PFSK-1 (cell line): ENCODE data around the gene SUPT3H.

Experiments
- FOXP2 ChIP-seq: optimal IDR thresholded peaks from 2 replicates; pipeline ENCODE3; 2011; ENCODE audit warnings: borderline replicate concordance, control low read depth, inconsistent platforms; ENCODE audit not compliant: insufficient read depth; ENCODE audit errors: extremely low read length, extremely low read depth
- POLR2AphosphoS5 ChIP-seq: IDR thresholded peaks from 2 replicates; pipeline ENCODE4 v1.6.1; 2012; ENCODE audit warnings: low read depth, mild to moderate bottlenecking, control low read depth, low read length, moderate library complexity
- SIN3A ChIP-seq: IDR thresholded peaks from 2 replicates; pipeline ENCODE4 v1.6.1; 2012; ENCODE audit warnings: mild to moderate bottlenecking, low read length, moderate library complexity, borderline replicate concordance; ENCODE audit not compliant: insufficient read depth
- TAF1 ChIP-seq: IDR thresholded peaks from 2 replicates; pipeline ENCODE4 v1.6.1; 2012; ENCODE audit warnings: low read length, control low read depth, borderline replicate concordance; ENCODE audit not compliant: insufficient read depth
- TF ChIP-seq, protein P1 (sequence below), 2 experiments: IDR thresholded peaks; 2 replicates each; pipeline versions ENCODE4 v1.6.1 to v1.8.0; 2011 to 2012; ENCODE audit warnings: low read depth in 2 of 2, low read length in 2 of 2, control low read depth in 1 of 2, inconsistent platforms in 1 of 2, mild to moderate bottlenecking in 1 of 2, moderate library complexity in 1 of 2; ENCODE audit not compliant: insufficient read depth in 1 of 2

SUPT3H gene

GRCh38 chr6:45423111-45423823 is 45.5 kb upstream of the SUPT3H start:
- TF ChIP-seq TAF1: no peak
- TF ChIP-seq POLR2AphosphoS5: no peak
- TF ChIP-seq, protein P1, sequence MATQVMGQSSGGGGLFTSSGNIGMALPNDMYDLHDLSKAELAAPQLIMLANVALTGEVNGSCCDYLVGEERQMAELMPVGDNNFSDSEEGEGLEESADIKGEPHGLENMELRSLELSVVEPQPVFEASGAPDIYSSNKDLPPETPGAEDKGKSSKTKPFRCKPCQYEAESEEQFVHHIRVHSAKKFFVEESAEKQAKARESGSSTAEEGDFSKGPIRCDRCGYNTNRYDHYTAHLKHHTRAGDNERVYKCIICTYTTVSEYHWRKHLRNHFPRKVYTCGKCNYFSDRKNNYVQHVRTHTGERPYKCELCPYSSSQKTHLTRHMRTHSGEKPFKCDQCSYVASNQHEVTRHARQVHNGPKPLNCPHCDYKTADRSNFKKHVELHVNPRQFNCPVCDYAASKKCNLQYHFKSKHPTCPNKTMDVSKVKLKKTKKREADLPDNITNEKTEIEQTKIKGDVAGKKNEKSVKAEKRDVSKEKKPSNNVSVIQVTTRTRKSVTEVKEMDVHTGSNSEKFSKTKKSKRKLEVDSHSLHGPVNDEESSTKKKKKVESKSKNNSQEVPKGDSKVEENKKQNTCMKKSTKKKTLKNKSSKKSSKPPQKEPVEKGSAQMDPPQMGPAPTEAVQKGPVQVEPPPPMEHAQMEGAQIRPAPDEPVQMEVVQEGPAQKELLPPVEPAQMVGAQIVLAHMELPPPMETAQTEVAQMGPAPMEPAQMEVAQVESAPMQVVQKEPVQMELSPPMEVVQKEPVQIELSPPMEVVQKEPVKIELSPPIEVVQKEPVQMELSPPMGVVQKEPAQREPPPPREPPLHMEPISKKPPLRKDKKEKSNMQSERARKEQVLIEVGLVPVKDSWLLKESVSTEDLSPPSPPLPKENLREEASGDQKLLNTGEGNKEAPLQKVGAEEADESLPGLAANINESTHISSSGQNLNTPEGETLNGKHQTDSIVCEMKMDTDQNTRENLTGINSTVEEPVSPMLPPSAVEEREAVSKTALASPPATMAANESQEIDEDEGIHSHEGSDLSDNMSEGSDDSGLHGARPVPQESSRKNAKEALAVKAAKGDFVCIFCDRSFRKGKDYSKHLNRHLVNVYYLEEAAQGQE (IDR thresholded peaks at IDR 0.05; ENCODE audit: insufficient read depth in 1 of 2, low read depth in 2 of 2, low read length in 2 of 2): no peak
- no peak for TF ChIP-seq SIN3A
- TF ChIP-seq FOXP2: no peak

DNA sequence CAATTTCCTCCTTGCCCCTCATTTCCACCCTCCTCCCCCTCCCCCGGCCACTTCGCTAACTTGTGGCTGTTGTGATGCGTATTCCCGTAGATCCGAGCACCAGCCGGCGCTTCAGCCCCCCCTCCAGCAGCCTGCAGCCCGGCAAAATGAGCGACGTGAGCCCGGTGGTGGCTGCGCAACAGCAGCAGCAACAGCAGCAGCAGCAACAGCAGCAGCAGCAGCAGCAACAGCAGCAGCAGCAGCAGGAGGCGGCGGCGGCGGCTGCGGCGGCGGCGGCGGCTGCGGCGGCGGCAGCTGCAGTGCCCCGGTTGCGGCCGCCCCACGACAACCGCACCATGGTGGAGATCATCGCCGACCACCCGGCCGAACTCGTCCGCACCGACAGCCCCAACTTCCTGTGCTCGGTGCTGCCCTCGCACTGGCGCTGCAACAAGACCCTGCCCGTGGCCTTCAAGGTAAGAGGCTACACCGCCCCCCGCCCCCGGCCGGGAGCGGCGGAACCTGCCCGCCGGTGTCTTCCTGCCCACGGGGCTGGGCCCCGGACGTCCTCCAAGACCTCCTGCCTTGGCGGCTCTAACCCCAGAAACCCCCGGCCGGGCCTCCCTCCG is 44.9 kb upstream of the SUPT3H start:
- TF ChIP-seq SIN3A: no peak
- TF ChIP-seq, protein P1 (IDR thresholded peaks at IDR 0.05; ENCODE audit: insufficient read depth in 1 of 2, low read depth in 2 of 2, low read length in 2 of 2): no peak
- no peak for TF ChIP-seq TAF1
- no peak for TF ChIP-seq POLR2AphosphoS5
- peak; percentile 58 for TF ChIP-seq FOXP2

DNA sequence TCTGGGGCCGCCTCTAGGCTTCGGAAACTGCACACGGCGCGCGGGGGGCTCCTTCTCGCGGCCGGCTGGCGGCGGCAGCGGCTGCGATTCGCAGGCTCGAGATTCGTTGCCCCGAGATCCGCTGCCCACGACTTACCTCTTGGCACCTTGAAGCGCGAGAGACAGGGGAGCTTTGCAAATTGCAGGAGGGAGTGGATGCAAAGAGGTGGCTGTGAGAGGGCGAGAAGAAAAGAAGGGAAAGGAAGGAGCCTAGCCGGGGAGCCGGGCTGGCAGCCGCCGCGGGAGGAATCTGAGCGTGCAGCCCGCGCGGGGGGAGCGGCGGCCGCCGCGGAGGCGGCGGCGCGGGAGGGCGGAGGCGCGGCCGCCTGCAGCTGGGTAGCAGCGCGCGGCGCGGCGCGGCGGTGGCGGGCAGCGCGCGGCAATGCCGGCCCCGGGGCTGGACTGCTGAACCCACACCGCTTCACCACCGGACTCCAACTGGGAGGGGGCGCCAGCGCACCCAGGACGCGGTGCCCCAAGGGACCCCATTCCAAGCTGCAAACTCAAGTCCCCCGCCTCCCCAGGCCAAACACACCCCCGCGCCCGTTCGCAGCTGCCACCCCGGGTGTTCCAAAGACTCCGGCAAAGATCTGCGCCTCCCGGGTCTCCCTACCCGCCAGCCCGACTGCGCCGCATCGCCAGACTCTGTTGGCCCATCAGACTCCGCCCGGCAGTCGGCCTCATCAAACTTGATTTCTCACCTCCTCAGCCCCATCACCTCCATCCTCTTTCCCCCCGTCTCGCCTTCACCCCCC is 44.2 kb upstream of the SUPT3H start:
- TF ChIP-seq, protein P1 (IDR thresholded peaks at IDR 0.05; ENCODE audit: insufficient read depth in 1 of 2, low read depth in 2 of 2, low read length in 2 of 2): no peak
- TF ChIP-seq POLR2AphosphoS5 (no peak), FOXP2 (no peak), TAF1 (no peak), SIN3A (no peak)

DNA sequence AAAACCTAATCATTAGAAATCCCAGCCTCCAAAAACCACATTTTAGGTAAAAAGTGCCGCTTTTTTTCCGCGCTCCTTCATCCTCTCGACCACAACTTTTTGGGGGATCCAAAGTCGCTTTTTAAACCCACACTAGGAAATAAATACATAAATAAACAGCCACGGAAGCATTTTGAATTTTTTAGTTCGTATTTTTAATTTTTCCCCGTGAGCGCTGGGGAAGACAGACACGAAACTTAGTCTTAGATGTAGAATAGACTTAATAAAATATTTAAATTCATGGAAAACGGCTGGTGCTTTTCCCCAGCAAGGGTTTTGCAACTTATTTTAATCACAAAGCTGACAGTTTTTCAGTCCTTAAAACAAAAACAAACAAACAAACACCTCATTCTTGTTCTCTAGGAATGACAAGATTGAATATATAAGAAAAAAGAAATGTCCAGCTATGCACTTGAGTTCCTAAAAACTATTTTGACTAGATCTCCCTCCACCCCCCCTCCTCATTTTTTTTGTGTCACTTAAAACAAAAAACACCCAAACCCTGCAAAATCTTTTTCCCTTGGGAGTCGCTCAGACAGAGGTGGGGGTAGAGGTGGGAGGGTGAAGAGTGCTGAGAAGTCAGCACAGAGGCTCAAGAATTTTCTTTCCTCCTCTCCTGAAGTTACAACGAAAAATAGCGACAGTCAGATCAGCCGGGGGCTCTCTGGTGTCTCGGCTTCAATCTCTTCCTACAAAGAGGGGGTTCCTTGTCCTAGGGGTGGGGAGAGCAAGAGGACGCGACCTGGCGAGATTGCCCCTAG is 43.4 kb upstream of the SUPT3H start:
- TF ChIP-seq POLR2AphosphoS5 (no peak), FOXP2 (no peak), SIN3A (no peak), TAF1 (no peak)
- TF ChIP-seq, protein P1 (IDR thresholded peaks at IDR 0.05; ENCODE audit: insufficient read depth in 1 of 2, low read depth in 2 of 2, low read length in 2 of 2): no peak
